ENCODE results near the gene DDX39A.

GRCh38 chr19:14450168-14450874, 31.2 kb upstream of the DDX39A start:
- no peak for TF ChIP-seq YY1 (IDR thresholded peaks at IDR 0.05; ENCODE audit: low read depth, low read length)
- no peak for TF ChIP-seq CTCF (IDR thresholded peaks at IDR 0.05; ENCODE audit: control extremely low read depth in 1 of 3, insufficient read depth in 1 of 3, low read depth in 1 of 3, low read length in 3 of 3)
- TF ChIP-seq E2F6 (IDR thresholded peaks at IDR 0.05): no peak
- no peak for TF ChIP-seq HDAC6 (IDR thresholded peaks at IDR 0.05; ENCODE audit: low read depth, low read length)
- no peak for TF ChIP-seq POLR2AphosphoS5 (IDR thresholded peaks at IDR 0.05; ENCODE audit: low read depth, low read length)
- no peak for TF ChIP-seq JUN (IDR thresholded peaks at IDR 0.05; ENCODE audit: low read depth, low read length)
- TF ChIP-seq EP300 (IDR thresholded peaks at IDR 0.05; ENCODE audit: borderline replicate concordance in 1 of 2, low read depth in 2 of 2, low read length in 2 of 2): no peak
- TF ChIP-seq FOSL1 (IDR thresholded peaks at IDR 0.05; ENCODE audit: insufficient read depth, low read depth, low read length): no peak
- no peak for TF ChIP-seq HDAC2 (IDR thresholded peaks at IDR 0.05; ENCODE audit: borderline replicate concordance in 1 of 2, low read depth in 2 of 2, low read length in 2 of 2)
- TF ChIP-seq CHD1 (IDR thresholded peaks at IDR 0.05; ENCODE audit: low read depth, low read length): no peak
- TF ChIP-seq PHF8 (conservative IDR thresholded peaks at IDR 0.05; ENCODE audit: low read depth, low read length): no peak
- no peak for TF ChIP-seq ATF2 (IDR thresholded peaks at IDR 0.05; ENCODE audit: low read length)

All from H1 (cell line).